ENCODE measurements around the gene HNRNPDL. TPM values are rescaled to one million over a fixed set of nuclear protein-coding genes. Genes with fewer than 3 reads are reported as not detected.

Gene HNRNPDL
- polyA plus RNA-seq, 2 of the 4 experiments (the other 2 are of a cell fraction), result 321 to 397 TPM

DNA sequence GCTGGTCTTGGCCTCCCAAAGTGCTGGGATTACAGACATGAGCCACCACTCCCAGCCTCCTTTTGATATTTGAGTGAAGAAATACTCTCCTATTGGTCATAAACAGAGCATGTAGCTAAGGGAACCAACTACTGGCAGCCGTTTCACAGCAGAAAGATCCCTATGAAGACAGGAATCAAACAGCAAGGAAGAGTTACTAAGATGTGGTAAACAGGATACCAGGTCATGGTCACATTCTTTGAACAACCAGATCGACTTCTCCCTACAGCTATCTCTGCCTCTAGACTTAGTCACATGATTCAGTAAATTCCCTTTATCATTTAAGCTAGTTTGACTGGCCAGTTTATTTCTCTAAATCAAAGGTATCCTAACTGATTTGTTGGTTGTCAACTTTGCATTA lies 47.5 kb downstream of the HNRNPDL start (continued):
- TF ChIP-seq RCOR1 (IDR thresholded peaks at IDR 0.05; ENCODE audit: low read depth, low read length) (no peak), RFX5 (IDR thresholded peaks at IDR 0.05) (no peak), ZFP36 (IDR thresholded peaks at IDR 0.05; ENCODE audit: borderline replicate concordance, partially characterized antibody) (no peak), FOSL2 (IDR thresholded peaks at IDR 0.05) (no peak), FOSL2 (CRISPR knock-in tag; IDR thresholded peaks at IDR 0.05) (no peak)
- TF ChIP-seq, protein P1, sequence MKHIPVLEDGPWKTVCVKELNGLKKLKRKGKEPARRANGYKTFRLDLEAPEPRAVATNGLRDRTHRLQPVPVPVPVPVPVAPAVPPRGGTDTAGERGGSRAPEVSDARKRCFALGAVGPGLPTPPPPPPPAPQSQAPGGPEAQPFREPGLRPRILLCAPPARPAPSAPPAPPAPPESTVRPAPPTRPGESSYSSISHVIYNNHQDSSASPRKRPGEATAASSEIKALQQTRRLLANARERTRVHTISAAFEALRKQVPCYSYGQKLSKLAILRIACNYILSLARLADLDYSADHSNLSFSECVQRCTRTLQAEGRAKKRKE (CRISPR knock-in tag; IDR thresholded peaks at IDR 0.05; ENCODE audit: low read depth), result no peak
- TF ChIP-seq, protein P2, sequence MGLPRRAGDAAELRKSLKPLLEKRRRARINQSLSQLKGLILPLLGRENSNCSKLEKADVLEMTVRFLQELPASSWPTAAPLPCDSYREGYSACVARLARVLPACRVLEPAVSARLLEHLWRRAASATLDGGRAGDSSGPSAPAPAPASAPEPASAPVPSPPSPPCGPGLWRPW (IDR thresholded peaks at IDR 0.05), result no peak

DNA sequence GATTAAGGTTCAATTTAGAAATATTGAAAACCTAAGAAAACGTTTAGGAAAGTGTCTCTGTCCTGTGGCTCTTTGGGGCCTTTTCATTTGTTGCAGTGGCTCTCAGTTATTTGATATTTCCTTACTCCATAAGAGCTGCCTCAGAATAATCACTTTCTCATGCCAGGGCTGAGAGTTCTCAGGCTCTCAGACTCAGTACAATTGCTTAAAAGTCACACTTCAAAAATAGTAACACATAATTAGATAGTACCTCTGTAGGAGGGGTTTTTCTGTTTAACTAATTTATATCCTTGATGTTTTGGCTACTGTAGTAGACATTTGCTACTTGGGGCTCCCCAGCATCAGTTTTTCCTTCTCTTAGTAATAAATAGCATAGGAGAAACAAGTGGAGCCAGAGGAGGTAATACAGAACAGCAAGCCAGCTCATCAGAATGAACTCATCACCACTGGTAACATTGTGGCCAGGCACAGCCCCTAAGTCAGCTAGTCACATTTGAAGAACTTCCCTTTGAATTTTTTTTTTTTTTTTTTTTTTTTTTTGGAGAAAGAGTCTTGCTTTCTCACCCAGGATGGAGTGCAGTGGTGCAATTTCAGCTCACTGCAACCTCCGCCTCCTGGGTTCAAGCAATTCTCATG lies 48.5 kb downstream of the HNRNPDL start:
- ATAC-seq (no peak), DNase-seq (ENCODE audit: low read depth in 1 of 2, low spot score in 1 of 2) (no peak), FAIRE-seq (no peak)
- CTCF ChIA-PET, result interaction anchor here (0.9 to 1.1 kb wide), 2 partner anchors 34 to 40 kb away, joined by 3 read pairs; no protein-coding TSS in a partner anchor
- H3K4me2 ChIP-seq, result no peak overlapping the region
- POLR2A ChIA-PET, result no interaction called here
- H3K9me3 ChIP-seq, result no peaks in the 10 kb centered on the region
- no peak overlapping the region for H3K4me3 ChIP-seq
- H3K4me1 ChIP-seq, result no peaks in the 10 kb centered on the region
- no peak for TF ChIP-seq POLR2AphosphoS2 (conservative IDR thresholded peaks at IDR 0.05; ENCODE audit: low read length)
- TF ChIP-seq HOXB13 (CRISPR knock-in tag; IDR thresholded peaks at IDR 0.05; ENCODE audit: low read depth), result no peak
- TF ChIP-seq, protein P3, sequence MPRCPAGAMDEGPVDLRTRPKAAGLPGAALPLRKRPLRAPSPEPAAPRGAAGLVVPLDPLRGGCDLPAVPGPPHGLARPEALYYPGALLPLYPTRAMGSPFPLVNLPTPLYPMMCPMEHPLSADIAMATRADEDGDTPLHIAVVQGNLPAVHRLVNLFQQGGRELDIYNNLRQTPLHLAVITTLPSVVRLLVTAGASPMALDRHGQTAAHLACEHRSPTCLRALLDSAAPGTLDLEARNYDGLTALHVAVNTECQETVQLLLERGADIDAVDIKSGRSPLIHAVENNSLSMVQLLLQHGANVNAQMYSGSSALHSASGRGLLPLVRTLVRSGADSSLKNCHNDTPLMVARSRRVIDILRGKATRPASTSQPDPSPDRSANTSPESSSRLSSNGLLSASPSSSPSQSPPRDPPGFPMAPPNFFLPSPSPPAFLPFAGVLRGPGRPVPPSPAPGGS (IDR thresholded peaks at IDR 0.05), result no peak
- TF ChIP-seq ZFP36 (IDR thresholded peaks at IDR 0.05; ENCODE audit: borderline replicate concordance, partially characterized antibody), result no peak
- TF ChIP-seq MYC (IDR thresholded peaks at IDR 0.05; ENCODE audit: borderline replicate concordance, low read length), result no peak
- no peak for TF ChIP-seq HOXB5 (CRISPR knock-in tag; IDR thresholded peaks at IDR 0.05)
- TF ChIP-seq, protein P4, sequence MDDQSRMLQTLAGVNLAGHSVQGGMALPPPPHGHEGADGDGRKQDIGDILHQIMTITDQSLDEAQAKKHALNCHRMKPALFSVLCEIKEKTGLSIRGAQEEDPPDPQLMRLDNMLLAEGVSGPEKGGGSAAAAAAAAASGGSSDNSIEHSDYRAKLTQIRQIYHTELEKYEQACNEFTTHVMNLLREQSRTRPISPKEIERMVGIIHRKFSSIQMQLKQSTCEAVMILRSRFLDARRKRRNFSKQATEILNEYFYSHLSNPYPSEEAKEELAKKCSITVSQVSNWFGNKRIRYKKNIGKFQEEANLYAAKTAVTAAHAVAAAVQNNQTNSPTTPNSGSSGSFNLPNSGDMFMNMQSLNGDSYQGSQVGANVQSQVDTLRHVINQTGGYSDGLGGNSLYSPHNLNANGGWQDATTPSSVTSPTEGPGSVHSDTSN (IDR thresholded peaks at IDR 0.05), result no peak
- TF ChIP-seq HOXA7 (CRISPR knock-in tag; IDR thresholded peaks at IDR 0.05), result no peak
- 20% methylated on average over 1 of the region's 2 CpGs for WGBS (ENCODE audit: missing lambda C conversion rate)
- H3K27ac ChIP-seq, result no peak overlapping the region

DNA sequence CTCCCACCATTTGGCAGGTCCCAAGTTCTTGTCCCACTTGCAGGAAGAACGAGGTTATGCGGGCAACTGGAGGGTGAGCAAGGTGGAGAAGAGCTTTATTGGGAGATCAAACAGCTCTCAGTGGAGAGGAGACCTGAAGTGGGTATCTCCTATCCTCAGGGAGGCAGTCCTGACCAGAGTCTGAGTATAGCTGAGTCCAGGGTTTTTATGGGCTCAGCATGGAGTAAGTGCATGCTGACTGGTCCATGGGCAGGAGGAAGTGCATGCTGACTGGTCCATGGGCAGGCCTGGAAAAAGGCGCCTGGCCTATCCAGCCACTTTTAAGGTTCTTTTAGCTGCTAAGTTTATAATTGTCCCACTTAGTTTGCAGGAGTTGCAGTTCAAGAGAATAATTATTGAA lies 49.0 kb downstream of the HNRNPDL start:
- no peak overlapping the region for H3K4me3 ChIP-seq
- POLR2A ChIA-PET, result no interaction called here
- ATAC-seq, result peak; percentile 74 to 86; a peak in 5 of 6 replicates
- WGBS (ENCODE audit: missing lambda C conversion rate), result 86% methylated on average over 2 of the region's 3 CpGs
- no peaks in the 10 kb centered on the region for H3K4me1 ChIP-seq
- H3K27ac ChIP-seq, result no peak overlapping the region
- H3K4me2 ChIP-seq, result no peak overlapping the region
- peak in 1 of 2 experiments; percentile 28 for DNase-seq (ENCODE audit: low read depth in 1 of 2, low spot score in 1 of 2)
- CTCF ChIA-PET, result interaction anchor here (0.9 to 1.1 kb wide), 3 partner anchors 34 to 48 kb away, joined by 3 read pairs; no protein-coding TSS in a partner anchor
- no peak for FAIRE-seq
- no peak for TF ChIP-seq RAD21 (conservative IDR thresholded peaks at IDR 0.05 in 1 of 2, IDR thresholded peaks at IDR 0.05 in 1 of 2)
- TF ChIP-seq HOXA7 (CRISPR knock-in tag; IDR thresholded peaks at IDR 0.05), result no peak
- TF ChIP-seq, protein P5, sequence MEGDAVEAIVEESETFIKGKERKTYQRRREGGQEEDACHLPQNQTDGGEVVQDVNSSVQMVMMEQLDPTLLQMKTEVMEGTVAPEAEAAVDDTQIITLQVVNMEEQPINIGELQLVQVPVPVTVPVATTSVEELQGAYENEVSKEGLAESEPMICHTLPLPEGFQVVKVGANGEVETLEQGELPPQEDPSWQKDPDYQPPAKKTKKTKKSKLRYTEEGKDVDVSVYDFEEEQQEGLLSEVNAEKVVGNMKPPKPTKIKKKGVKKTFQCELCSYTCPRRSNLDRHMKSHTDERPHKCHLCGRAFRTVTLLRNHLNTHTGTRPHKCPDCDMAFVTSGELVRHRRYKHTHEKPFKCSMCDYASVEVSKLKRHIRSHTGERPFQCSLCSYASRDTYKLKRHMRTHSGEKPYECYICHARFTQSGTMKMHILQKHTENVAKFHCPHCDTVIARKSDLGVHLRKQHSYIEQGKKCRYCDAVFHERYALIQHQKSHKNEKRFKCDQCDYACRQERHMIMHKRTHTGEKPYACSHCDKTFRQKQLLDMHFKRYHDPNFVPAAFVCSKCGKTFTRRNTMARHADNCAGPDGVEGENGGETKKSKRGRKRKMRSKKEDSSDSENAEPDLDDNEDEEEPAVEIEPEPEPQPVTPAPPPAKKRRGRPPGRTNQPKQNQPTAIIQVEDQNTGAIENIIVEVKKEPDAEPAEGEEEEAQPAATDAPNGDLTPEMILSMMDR (IDR thresholded peaks at IDR 0.05), result no peak
- TF ChIP-seq EHF (CRISPR knock-in tag; IDR thresholded peaks at IDR 0.05), result no peak
- no peak for TF ChIP-seq NR3C1 (IDR thresholded peaks at IDR 0.05)
- TF ChIP-seq HEYL (CRISPR knock-in tag; IDR thresholded peaks at IDR 0.05), result no peak
- TF ChIP-seq HOXB13 (CRISPR knock-in tag; IDR thresholded peaks at IDR 0.05; ENCODE audit: low read depth), result no peak
- no peak for TF ChIP-seq CHD4 (IDR thresholded peaks at IDR 0.05; ENCODE audit: borderline replicate concordance)
- TF ChIP-seq, protein P6, sequence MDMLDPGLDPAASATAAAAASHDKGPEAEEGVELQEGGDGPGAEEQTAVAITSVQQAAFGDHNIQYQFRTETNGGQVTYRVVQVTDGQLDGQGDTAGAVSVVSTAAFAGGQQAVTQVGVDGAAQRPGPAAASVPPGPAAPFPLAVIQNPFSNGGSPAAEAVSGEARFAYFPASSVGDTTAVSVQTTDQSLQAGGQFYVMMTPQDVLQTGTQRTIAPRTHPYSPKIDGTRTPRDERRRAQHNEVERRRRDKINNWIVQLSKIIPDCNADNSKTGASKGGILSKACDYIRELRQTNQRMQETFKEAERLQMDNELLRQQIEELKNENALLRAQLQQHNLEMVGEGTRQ (IDR thresholded peaks at IDR 0.05), result no peak
- no peaks in the 10 kb centered on the region for H3K9me3 ChIP-seq
